CD4-positive, alpha-beta T cell (primary cell): ENCODE measurements around the gene SFMBT1. TPM values are rescaled to one million over a fixed set of nuclear protein-coding genes. Genes with fewer than 3 reads are reported as not detected.

Source experiments
- ATAC-seq: fragments of 200-7000 bp; cut with Tn5 transposase; one replicate; pipeline ENCODE4 v1.10.0; 2022; ENCODE audit warnings: mild to moderate bottlenecking; ENCODE audit not compliant: poor library complexity
- CTCF ChIA-PET: fragments of 350-600 bp; sonication (Branson Sonifier 250); formaldehyde crosslinking; loops from one replicate; lab custom pipeline; 2021; ENCODE audit warnings: antibody characterized with exemption, inconsistent platforms; lab: Charles Lee
- POLR2A ChIA-PET: fragments of 350-600 bp; sonication (Branson Sonifier 250); formaldehyde crosslinking; loops from one replicate; lab custom pipeline; 2021; ENCODE audit warnings: antibody characterized with exemption, inconsistent platforms; lab: Charles Lee
- DNase-seq, 14 experiments: peaks; one replicate each; pipeline ENCODE4 v3.0.0-alpha.2; 2013 to 2020; ENCODE audit warnings: mixed read lengths in 2 of 14
- H3K27ac ChIP-seq, 2 donors: one replicate each; pipeline versions ENCODE4 v1.5.1 to v1.7.0; 2013; ENCODE audit warnings: low read length in 2 of 2, low read depth in 1 of 2, mild to moderate bottlenecking in 1 of 2
- H3K27me3 ChIP-seq, 2 experiments: 1 replicate in 1 of 2; 2 replicates in 1 of 2; pipeline versions ENCODE4 v1.6.1 to v1.7.0; 2013; ENCODE audit warnings: low read length in 2 of 2, control low read depth in 1 of 2, mild to moderate bottlenecking in 1 of 2, moderate library complexity in 1 of 2; ENCODE audit not compliant: insufficient read depth in 2 of 2, control insufficient read depth in 1 of 2
- H3K36me3 ChIP-seq: one replicate; pipeline ENCODE4 v1.6.1; 2013; ENCODE audit warnings: low read length, control low read depth; ENCODE audit not compliant: insufficient read depth
- H3K4me1 ChIP-seq: one replicate; pipeline ENCODE4 v1.6.1; 2013; ENCODE audit warnings: low read length, control low read depth; ENCODE audit not compliant: insufficient read depth
- H3K4me3 ChIP-seq: one replicate; pipeline ENCODE4 v1.5.1; 2013; ENCODE audit warnings: mild to moderate bottlenecking, low read length, moderate library complexity
- H3K9me3 ChIP-seq, 2 experiments: 1 replicate in 1 of 2; 2 replicates in 1 of 2; pipeline versions ENCODE4 v1.6.1 to v1.7.0; 2013; ENCODE audit warnings: low read length in 2 of 2, mild to moderate bottlenecking in 2 of 2, control low read depth in 1 of 2, moderate library complexity in 1 of 2; ENCODE audit not compliant: control insufficient read depth in 1 of 2, insufficient read depth in 1 of 2
- H3K27ac Mint-ChIP-seq: one replicate; pipeline ENCODE4 v1.8.0; 2020; ENCODE audit warnings: mixed read lengths
- H3K27me3 Mint-ChIP-seq: one replicate; pipeline ENCODE4 v1.8.0; 2021; ENCODE audit warnings: mixed read lengths
- H3K36me3 Mint-ChIP-seq: one replicate; pipeline ENCODE4 v1.8.0; 2021; ENCODE audit warnings: low read depth, mixed read lengths
- H3K4me1 Mint-ChIP-seq: one replicate; pipeline ENCODE4 v1.8.0; 2021; ENCODE audit warnings: low read depth, mixed read lengths
- H3K4me3 Mint-ChIP-seq: one replicate; pipeline ENCODE4 v1.8.0; 2020; ENCODE audit warnings: mild to moderate bottlenecking, mixed read lengths
- H3K9me3 Mint-ChIP-seq: one replicate; pipeline ENCODE4 v1.8.0; 2020; ENCODE audit warnings: mixed read lengths
- intact Hi-C, 2 experiments: fragments of 100-400 bp; cut with DNase I in 1 of 2; cut with micrococcal nuclease in 1 of 2; formaldehyde crosslinking; loops; one replicate each; pipeline versions ENCODE4 v1.15.1 to v1.9.0; 2023 to 2025; cut with DNase I, micrococcal nuclease
- total RNA-seq, 174 experiments: library from RNA in 2 of 174; stranded (reverse) in 2 of 174; gene quantifications; one replicate each; pipeline ENCODE4 v1.2.3 and lab custom pipeline; 2021 to 2026
- TF ChIP-seq, protein P1 (sequence below): fragments of 200-600 bp; IDR thresholded peaks from one replicate; pipeline ENCODE4 v1.8.0; 2022; ENCODE audit warnings: antibody characterized with exemption, mild to moderate bottlenecking

The SFMBT1 gene
- total RNA-seq, 2 experiments from 2014 or later: 54.3 to 55.9 TPM

DNA sequence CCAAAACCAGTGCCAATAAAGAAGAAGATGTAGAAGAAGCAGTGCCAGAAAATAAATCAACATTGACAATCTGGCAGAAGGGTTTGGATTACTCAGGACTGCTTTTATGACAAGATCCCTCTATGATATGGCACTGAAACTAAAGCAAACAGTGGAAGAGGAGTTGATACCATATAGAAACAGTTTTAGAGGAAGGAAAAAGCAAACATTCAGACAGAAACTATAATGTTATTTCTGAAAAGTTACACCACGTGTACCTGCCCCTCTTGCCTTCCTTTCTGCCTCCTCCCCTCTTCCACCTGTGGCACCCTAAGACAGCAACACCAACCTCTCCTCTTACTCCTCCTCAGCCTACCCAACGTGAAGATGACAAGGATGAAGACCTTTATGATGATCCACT lies 63.0 kb downstream of the SFMBT1 start:
- POLR2A ChIA-PET: interaction anchor here (1.0 to 4.5 kb wide), 11 partner anchors 7 to 62 kb away, joined by 3 to 63 read pairs (median 5); partner anchors contain the start of gene SFMBT1
- H3K27ac ChIP-seq: no peak overlapping the region
- peaks cover 5% of the 10 kb centered on the region in 2 experiments for H3K9me3 ChIP-seq
- H3K27ac Mint-ChIP-seq: peak overlapping the region; percentile 75
- H3K9me3 Mint-ChIP-seq: no peaks in the 10 kb centered on the region
- H3K36me3 ChIP-seq: no peaks in the 10 kb centered on the region
- TF ChIP-seq, protein P1, sequence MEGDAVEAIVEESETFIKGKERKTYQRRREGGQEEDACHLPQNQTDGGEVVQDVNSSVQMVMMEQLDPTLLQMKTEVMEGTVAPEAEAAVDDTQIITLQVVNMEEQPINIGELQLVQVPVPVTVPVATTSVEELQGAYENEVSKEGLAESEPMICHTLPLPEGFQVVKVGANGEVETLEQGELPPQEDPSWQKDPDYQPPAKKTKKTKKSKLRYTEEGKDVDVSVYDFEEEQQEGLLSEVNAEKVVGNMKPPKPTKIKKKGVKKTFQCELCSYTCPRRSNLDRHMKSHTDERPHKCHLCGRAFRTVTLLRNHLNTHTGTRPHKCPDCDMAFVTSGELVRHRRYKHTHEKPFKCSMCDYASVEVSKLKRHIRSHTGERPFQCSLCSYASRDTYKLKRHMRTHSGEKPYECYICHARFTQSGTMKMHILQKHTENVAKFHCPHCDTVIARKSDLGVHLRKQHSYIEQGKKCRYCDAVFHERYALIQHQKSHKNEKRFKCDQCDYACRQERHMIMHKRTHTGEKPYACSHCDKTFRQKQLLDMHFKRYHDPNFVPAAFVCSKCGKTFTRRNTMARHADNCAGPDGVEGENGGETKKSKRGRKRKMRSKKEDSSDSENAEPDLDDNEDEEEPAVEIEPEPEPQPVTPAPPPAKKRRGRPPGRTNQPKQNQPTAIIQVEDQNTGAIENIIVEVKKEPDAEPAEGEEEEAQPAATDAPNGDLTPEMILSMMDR: no peak
- DNase-seq (peak in 3 of 14 experiments; percentile 10 to 17 (median 16)), ATAC-seq (peak; percentile 35)
- CTCF ChIA-PET: interaction anchor here (1.1 to 2.6 kb wide), 3 partner anchors 11 to 48 kb away, joined by 3 to 10 read pairs (median 4); no protein-coding TSS in a partner anchor
- H3K4me1 ChIP-seq: peaks cover 3% of the 10 kb centered on the region
- H3K27me3 ChIP-seq: no peaks in the 10 kb centered on the region
- no peaks in the 10 kb centered on the region for H3K27me3 Mint-ChIP-seq
- H3K36me3 Mint-ChIP-seq: no peaks in the 10 kb centered on the region
- intact Hi-C loops: loop anchor here (1.0 to 5.0 kb wide), 3 partner anchors 46 to 62 kb away; no protein-coding TSS in a partner anchor
- H3K4me1 Mint-ChIP-seq: peaks cover 62% of the 10 kb centered on the region
- H3K4me3 ChIP-seq: no peak overlapping the region
- peak overlapping the region; percentile 65 for H3K4me3 Mint-ChIP-seq

DNA sequence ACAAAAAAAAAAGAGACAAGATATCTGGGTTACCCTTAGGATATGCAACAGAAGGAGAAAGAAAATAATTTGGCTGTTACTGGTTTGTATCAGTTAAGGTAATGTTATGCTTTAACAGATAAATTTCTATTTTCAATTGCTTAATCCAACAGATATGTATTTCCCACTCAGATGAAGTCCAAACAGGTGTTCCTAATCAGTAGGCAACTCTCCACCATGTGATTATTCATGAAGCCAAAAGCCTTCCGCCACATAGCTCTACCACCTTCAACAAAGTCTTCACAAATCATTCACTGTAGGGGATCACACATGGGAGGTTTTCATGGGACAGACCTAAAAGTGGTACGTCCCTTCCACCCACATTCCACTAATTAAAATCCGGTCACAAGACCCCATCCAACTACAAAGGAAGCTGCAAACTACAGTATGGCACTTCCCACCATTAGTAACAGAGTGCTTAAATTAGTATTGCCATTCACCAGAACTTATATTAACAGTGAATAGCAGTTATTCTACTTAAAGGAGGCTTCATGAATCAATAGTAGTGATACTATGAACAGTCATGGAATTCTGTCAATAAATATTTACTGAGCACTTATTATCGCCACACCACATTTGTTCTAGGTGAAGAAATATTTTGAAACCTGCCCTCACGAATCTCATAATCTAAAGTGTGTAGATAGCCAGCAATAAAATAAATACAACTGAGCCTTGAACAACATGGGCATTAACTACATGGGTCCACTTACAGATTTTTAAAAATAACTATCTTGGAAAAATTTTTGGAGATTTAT lies 66.5 kb downstream of the SFMBT1 start:
- intact Hi-C loops: no loop called here
- TF ChIP-seq, protein P1: no peak
- Histone ChIP-seq H3K36me3 (no peaks in the 10 kb centered on the region), H3K4me1 (peaks cover 3% of the 10 kb centered on the region), H3K27me3 (no peaks in the 10 kb centered on the region), H3K9me3 (peaks cover 5% of the 10 kb centered on the region in 2 experiments), H3K27ac (no peak overlapping the region), H3K4me3 (no peak overlapping the region)
- Mint-ChIP-seq H3K36me3 (no peaks in the 10 kb centered on the region), H3K27me3 (no peaks in the 10 kb centered on the region), H3K4me1 (peaks cover 59% of the 10 kb centered on the region), H3K4me3 (no peak overlapping the region), H3K9me3 (no peaks in the 10 kb centered on the region), H3K27ac (no peak overlapping the region)
- no peak for DNase-seq
- ChIA-PET CTCF (interaction anchor here (1.0 to 1.5 kb wide), 2 partner anchors 10 to 38 kb away, joined by 3 read pairs; no protein-coding TSS in a partner anchor), POLR2A (interaction anchor here (1.2 to 1.3 kb wide), 2 partner anchors 31 to 67 kb away, joined by 3 read pairs; partner anchors contain the start of gene SFMBT1)
- no peak for ATAC-seq

DNA sequence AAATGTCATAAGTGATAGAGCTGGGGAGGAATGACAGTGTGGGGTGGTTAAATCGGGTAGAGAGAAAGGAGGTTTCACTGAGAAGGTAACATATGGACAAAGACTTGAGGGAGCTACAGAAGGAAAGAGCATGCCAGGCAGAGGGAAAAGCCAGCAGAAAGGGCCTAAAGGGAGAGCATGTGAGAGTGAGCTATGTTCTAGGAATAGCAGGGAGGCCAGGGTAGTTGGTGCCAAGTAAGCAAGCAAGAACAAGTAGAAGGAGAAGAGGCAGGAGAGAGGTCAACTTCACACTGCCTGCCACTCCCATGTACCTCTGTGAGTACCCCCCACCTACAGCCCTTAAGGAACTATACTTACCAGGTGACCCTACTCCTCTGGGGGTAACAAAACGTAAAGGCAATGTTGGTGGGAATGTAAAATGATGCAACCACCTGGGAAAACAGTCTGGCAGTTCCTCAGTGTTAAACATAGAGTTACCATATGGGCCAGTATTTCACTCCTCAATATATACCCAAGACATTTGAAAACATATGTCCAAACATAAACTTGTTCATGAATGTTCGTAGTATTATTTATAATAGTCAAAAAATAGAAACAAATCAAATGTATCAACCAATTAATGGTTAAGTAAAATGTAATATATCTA lies 67.6 kb downstream of the SFMBT1 start:
- H3K9me3 Mint-ChIP-seq: no peaks in the 10 kb centered on the region
- H3K4me1 Mint-ChIP-seq: peaks cover 57% of the 10 kb centered on the region
- TF ChIP-seq, protein P1: no peak
- H3K36me3 Mint-ChIP-seq: no peaks in the 10 kb centered on the region
- no peaks in the 10 kb centered on the region for H3K27me3 Mint-ChIP-seq
- Histone ChIP-seq H3K27me3 (no peaks in the 10 kb centered on the region), H3K4me1 (peaks cover 3% of the 10 kb centered on the region), H3K9me3 (peaks cover 5% of the 10 kb centered on the region in 2 experiments), H3K36me3 (no peaks in the 10 kb centered on the region), H3K27ac (no peak overlapping the region), H3K4me3 (no peak overlapping the region)
- DNase-seq: no peak
- no peak overlapping the region for H3K4me3 Mint-ChIP-seq
- CTCF ChIA-PET: interaction anchor here (0.7 kb wide), 1 partner anchor 10 kb away, joined by 3 read pairs; no protein-coding TSS in a partner anchor
- POLR2A ChIA-PET: no interaction called here
- intact Hi-C loops: no loop called here
- H3K27ac Mint-ChIP-seq: peak overlapping the region; percentile 5
- no peak for ATAC-seq
